K562 (cell line): ENCODE results near the gene CDKN2B-AS1. TPM values are rescaled to one million over a fixed set of nuclear protein-coding genes. Genes with fewer than 3 reads are reported as not detected.

Source experiments
- ATAC-seq: fragments of 200-7000 bp; cut with Tn5 transposase; 3 replicates; pipeline ENCODE4 v1.9.1; 2020; ENCODE audit warnings: moderate library complexity
- BruUV-seq: library from RNA; stranded (reverse); fragments of 400-500 nt; replicated peaks from 2 replicates; lab custom pipeline; 2021; lab: Mats Ljungman, UMichigan
- CTCF ChIA-PET: fragments of 300-600 bp; formaldehyde crosslinking; extraction: SDS; loops from one replicate; lab custom pipeline; 2021; ENCODE audit warnings: low intra/inter-chr PET ratio; lab: Yijun Ruan, JAX
- POLR2A ChIA-PET: fragments of 300-600, 350-650 bp; sonication (Branson Sonifier 250); formaldehyde crosslinking; extraction: SDS; loops from one replicate; lab custom pipeline; 2021; ENCODE audit warnings: antibody characterized with exemption, inconsistent platforms; lab: Yijun Ruan, JAX
- DNase-seq, 4 experiments: peaks; one replicate each; pipeline versions ENCODE4 v3.0.0 to v3.0.0-alpha.2; 2011 to 2018; ENCODE audit warnings: low spot score in 3 of 4, mixed read lengths in 3 of 4; ENCODE audit errors: extremely low read depth in 1 of 4
- FAIRE-seq: peaks from 2 replicates; lab custom pipeline; 2011; peaks lifted over from hg19 to GRCh38; lab: Jason Lieb, UNC
- H2AFZ ChIP-seq: 2 replicates; pipeline ENCODE4 v1.6.0; 2011; ENCODE audit warnings: low read depth, low read length, control low read depth, inconsistent platforms
- H3K27ac ChIP-seq: fragments of 200-600 bp; 3 replicates; pipeline ENCODE4 v1.8.0; 2011; ENCODE audit warnings: low read depth, mild to moderate bottlenecking, control low read depth, inconsistent platforms, low read length, moderate library complexity, mixed read lengths; ENCODE audit errors: extremely low read depth
- H3K27me3 ChIP-seq, 2 experiments: fragments of 300-600 bp in 1 of 2; 2 replicates in 1 of 2; 3 replicates in 1 of 2; pipeline versions ENCODE4 v1.6.0 to v1.8.0; 2011; ENCODE audit warnings: inconsistent platforms in 2 of 2, low read length in 2 of 2, mild to moderate bottlenecking in 1 of 2, mixed read lengths in 1 of 2, moderate library complexity in 1 of 2; ENCODE audit not compliant: control insufficient read depth in 2 of 2, insufficient read depth in 2 of 2
- H3K36me3 ChIP-seq: fragments of 300-600 bp; 3 replicates; pipeline ENCODE4 v1.8.0; 2011; ENCODE audit warnings: mild to moderate bottlenecking, low read length, inconsistent platforms; ENCODE audit not compliant: control insufficient read depth, insufficient read depth
- H3K4me1 ChIP-seq, 2 experiments: fragments of 200-600 bp in 1 of 2; replicated peaks in 1 of 2; 2 replicates in 1 of 2; 3 replicates in 1 of 2; pipeline versions ENCODE4 v1.5.1 to v1.8.0; 2011; ENCODE audit warnings: inconsistent platforms in 2 of 2, low read length in 2 of 2, mild to moderate bottlenecking in 1 of 2, mixed read lengths in 1 of 2, moderate library complexity in 1 of 2; ENCODE audit not compliant: control insufficient read depth in 2 of 2, insufficient read depth in 2 of 2
- H3K4me2 ChIP-seq: 2 replicates; pipeline ENCODE4 v1.6.1; 2011; ENCODE audit warnings: low read length, control low read depth, inconsistent platforms, mixed read lengths; ENCODE audit not compliant: insufficient read depth
- H3K4me3 ChIP-seq: fragments of 200-600 bp; sonication (generic), shearing (Covaris generic); 2 replicates; pipeline ENCODE4 v1.5.1; 2016; ENCODE audit warnings: control low read depth, inconsistent platforms
- H3K79me2 ChIP-seq: fragments of 200-600 bp; 3 replicates; pipeline ENCODE4 v1.8.0; 2011; ENCODE audit warnings: low read length, inconsistent platforms; ENCODE audit not compliant: control insufficient read depth, insufficient read depth
- H3K9ac ChIP-seq, 2 experiments: 2 replicates each; pipeline versions ENCODE4 v1.6.0 to v1.6.1; 2011; ENCODE audit warnings: low read depth in 2 of 2, low read length in 2 of 2, control low read depth in 1 of 2, inconsistent platforms in 1 of 2, mild to moderate bottlenecking in 1 of 2, mixed read lengths in 1 of 2; ENCODE audit not compliant: insufficient read depth in 1 of 2
- H3K9me1 ChIP-seq: one replicate; pipeline ENCODE4 v1.6.0; 2011; ENCODE audit warnings: inconsistent platforms, mild to moderate bottlenecking, low read length, moderate library complexity; ENCODE audit not compliant: control insufficient read depth, insufficient read depth
- H3K9me3 ChIP-seq: replicated peaks from 2 replicates; pipeline ENCODE4 v1.5.1; 2011; ENCODE audit warnings: low read depth, low read length, inconsistent platforms; ENCODE audit not compliant: control insufficient read depth, insufficient read depth
- H4K20me1 ChIP-seq: replicated peaks from 2 replicates; pipeline ENCODE4 v1.6.1; 2011; ENCODE audit warnings: low read length, inconsistent platforms, mixed read lengths; ENCODE audit not compliant: control insufficient read depth, insufficient read depth
- DPF2 ChIP-seq: fragments of 450-650 bp; IDR thresholded peaks from 2 replicates; pipeline ENCODE4 v1.6.1; 2016
- HDAC6 ChIP-seq: IDR thresholded peaks from 2 replicates; pipeline ENCODE4 v1.6.1; 2012; ENCODE audit warnings: low read depth, mild to moderate bottlenecking, control low read depth, inconsistent platforms, low read length, moderate library complexity
- MEF2D ChIP-seq: conservative IDR thresholded peaks from 2 replicates; pipeline ENCODE4 v1.6.1; 2016; ENCODE audit warnings: low read depth, missing genetic modification characterization, missing compliant biosample characterization
- POLR2AphosphoS5 ChIP-seq: IDR thresholded peaks from 2 replicates; pipeline ENCODE4 v1.6.1; 2011; ENCODE audit warnings: mild to moderate bottlenecking, low read depth, low read length, moderate library complexity; ENCODE audit not compliant: control insufficient read depth, insufficient read depth
- SNAPC5 ChIP-seq: fragments of 250-450 bp; sonication (Bioruptor Pico); IDR thresholded peaks from 2 replicates; pipeline ENCODE4 v1.8.0; 2021; ENCODE audit warnings: moderate library complexity, mild to moderate bottlenecking, inconsistent platforms
- STAT5A ChIP-seq: IDR thresholded peaks from 2 replicates; pipeline ENCODE4 v1.6.1; 2012; ENCODE audit warnings: low read length, inconsistent platforms, borderline replicate concordance
- ZHX1 ChIP-seq: fragments of 150-350 bp; conservative IDR thresholded peaks from 2 replicates; pipeline ENCODE4 v1.6.1; 2014; ENCODE audit warnings: low read length
- ZNF644 ChIP-seq: fragments of 200-800 bp; sonication (Bioruptor generic); IDR thresholded peaks from 2 replicates; pipeline ENCODE4 v1.6.1; 2016; ENCODE audit warnings: low read depth, missing genetic modification characterization, missing compliant biosample characterization
- whole genome bisulfite sequencing: fragments of 100-300 bp; shearing (Covaris generic); methylation state at CpG from one replicate; pipeline ENCODE4 v1.1.6; 2016; ENCODE audit warnings: low coverage, mixed read lengths; ENCODE audit not compliant: insufficient coverage; ENCODE audit errors: missing lambda C conversion rate; 5-methylcytosine and 5-hydroxymethylcytosine counted together
- in situ Hi-C: fragments of 300-500 bp; cut with MboI; formaldehyde crosslinking; loops from 4 replicates; pipeline ENCODE4 v1.15.0; 2018; ENCODE audit warnings: inconsistent platforms, mixed read lengths
- intact Hi-C: fragments of 100-400 bp; cut with micrococcal nuclease; formaldehyde crosslinking; loops from 2 replicates; pipeline ENCODE4 v1.14.2; 2022
- polyA plus RNA-seq, 8 experiments: library from polyadenylated mRNA; depleted of rRNA in 4 of 8; stranded (reverse) in 5 of 8; unstranded in 3 of 8; fragments of >200 nt; fragmentation: Nextera tagmentation in 2 of 8; fragmentation: Illumina TruSeq in 1 of 8; extraction: Ambion mirVana in 2 of 8; extraction: Trizol in 1 of 8; gene quantifications; 2 replicates each; pipeline versions ENCODE4 v1.2.1 to v1.2.3, GENCODE V29; 2011 to 2014; ENCODE audit warnings: inconsistent platforms in 1 of 8, missing spikeins in 1 of 8
- total RNA-seq, 7 experiments: library from RNA; depleted of rRNA in 6 of 7; stranded (reverse); fragments of >200 nt in 6 of 7; fragmentation: Illumina TruSeq in 2 of 7; extraction: Trizol in 2 of 7; gene quantifications; 2 replicates each; pipeline versions ENCODE4 v1.2.1 to v1.2.3, GENCODE V29; 2011 to 2021; ENCODE audit warnings: low replicate concordance in 1 of 7

CDKN2B-AS1 gene
- total and polyA plus RNA-seq, 9 of the 15 experiments (the other 6 are each of a cell fraction or from before 2014, with no cell fraction given): not detected

GRCh38 chr9:22138956-22139660, 144.5 kb downstream of the CDKN2B-AS1 start (continued):
- TF ChIP-seq HDAC6 (no peak), SNAPC5 (CRISPR knock-in tag) (no peak)

- FAIRE-seq (no peak), DNase-seq (no peak), ATAC-seq (no peak)
- no peaks in the 10 kb centered on the region for H4K20me1 ChIP-seq
- H3K36me3 ChIP-seq: no peaks in the 10 kb centered on the region
- H3K4me2 ChIP-seq: no peak overlapping the region
- CTCF ChIA-PET: no interaction called here
- H3K27me3 ChIP-seq: no peaks in the 10 kb centered on the region
- intact Hi-C loops: no loop called here
- H3K4me1 ChIP-seq: no peaks in the 10 kb centered on the region
- TF ChIP-seq ZHX1: no peak
- TF ChIP-seq POLR2AphosphoS5: no peak
- no peak for TF ChIP-seq ZNF644 (tag)
- TF ChIP-seq DPF2: no peak
- no peak for TF ChIP-seq STAT5A
- TF ChIP-seq MEF2D (tag): no peak
- WGBS: no CpG with 5 or more reads among the region's 1 CpG
- H3K9me3 ChIP-seq: no peaks in the 10 kb centered on the region
- no peak overlapping the region for H3K4me3 ChIP-seq
- no peak overlapping the region for H3K9ac ChIP-seq
- in situ Hi-C loops: no loop called here
- no TSS peak for BruUV-seq
- no peak overlapping the region for H2AFZ ChIP-seq
- no peaks in the 10 kb centered on the region for H3K79me2 ChIP-seq
- no peak overlapping the region for H3K27ac ChIP-seq
- H3K9me1 ChIP-seq: no peaks in the 10 kb centered on the region
- POLR2A ChIA-PET: no interaction called here
Observed at GRCh38 chr9:22141908-22142307, 147.3 kb downstream of the CDKN2B-AS1 start.
